Body of pancreas (tissue), 4 donors: ENCODE measurements around the gene SOHLH2.

ENCODE experiments used
- CTCF ChIP-seq, 7 experiments: fragments of 450-650 bp in 4 of 7; fragments of 200-600 bp in 3 of 7; sonication (generic) in 3 of 7; IDR thresholded peaks; one replicate each; pipeline ENCODE4 v1.5.1; 2016 to 2019; ENCODE audit warnings: antibody characterized with exemption in 7 of 7
- POLR2A ChIP-seq, 3 donors: fragments of 450-650 bp; IDR thresholded peaks; one replicate each; pipeline ENCODE4 v1.6.1; 2016; ENCODE audit warnings: antibody characterized with exemption in 3 of 3, mild to moderate bottlenecking in 2 of 3

- TF ChIP-seq CTCF (IDR thresholded peaks at IDR 0.05) (no peak), POLR2A (IDR thresholded peaks at IDR 0.05) (no peak)
Measured at GRCh38 chr13:36212789-36213188, 1.6 kb downstream of the SOHLH2 start.
